GM19468 (cell line): ENCODE results near the gene MT4.

ENCODE experiments used
- ATAC-seq: cut with Tn5 transposase; IDR thresholded peaks from one replicate; pipeline ENCODE4 v1.9.1; 2021; ENCODE audit warnings: mild to moderate bottlenecking, moderate library complexity, moderate number of reproducible peaks; ENCODE audit not compliant: unreplicated experiment; ENCODE audit errors: extremely low read depth

The MT4 gene

DNA sequence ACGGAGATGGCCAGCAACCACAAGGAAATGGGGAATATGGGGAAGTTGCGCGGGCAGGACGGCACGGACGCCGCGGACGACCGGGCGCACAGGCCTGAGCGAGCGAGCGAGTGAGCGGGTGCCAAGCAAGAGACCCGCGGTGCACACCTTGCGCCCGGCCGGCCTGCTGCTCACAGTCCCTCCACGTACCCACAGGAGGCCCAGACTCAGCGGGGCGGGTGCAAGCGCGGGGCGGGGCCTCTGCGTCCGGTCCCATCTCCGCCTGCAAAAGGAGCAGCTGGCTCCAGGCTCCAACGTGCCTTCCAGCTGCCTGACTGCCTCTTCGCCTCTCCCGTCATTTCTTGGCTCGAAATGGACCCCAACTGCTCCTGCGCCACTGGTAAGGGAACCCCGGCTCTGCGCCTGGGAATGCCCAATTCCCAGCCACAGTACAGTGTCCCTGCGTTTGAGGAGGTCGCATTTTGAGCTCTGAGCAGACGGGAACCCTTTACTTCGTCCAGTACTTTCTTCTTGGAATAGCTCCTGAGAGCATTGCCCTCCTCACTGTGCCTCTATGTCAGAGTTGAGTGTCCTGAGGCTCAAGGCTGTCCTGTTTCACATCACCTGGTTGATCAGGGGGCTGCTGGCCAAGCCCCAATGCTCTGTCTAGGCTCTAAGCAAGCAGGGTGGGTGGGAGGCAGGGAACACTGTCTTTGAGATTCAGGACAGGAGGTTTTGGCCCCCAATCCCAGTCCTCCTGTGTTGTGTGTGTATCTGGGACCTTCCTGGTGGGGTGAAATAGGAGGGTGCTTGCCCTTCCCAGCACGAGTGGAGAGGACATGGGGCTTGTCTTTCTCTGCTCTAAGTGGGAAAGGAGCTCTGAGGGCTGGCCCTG lies 52.6 kb downstream of the MT4 start:
- ATAC-seq, result no peak

- no peak for ATAC-seq
Observed at GRCh38 chr16:56618138-56618537, 53.3 kb downstream of the MT4 start.
